H1 (cell line): ENCODE measurements around the gene RAB11FIP3. TPM values are rescaled to one million over a fixed set of nuclear protein-coding genes. Genes with fewer than 3 reads are reported as not detected.

Source experiments
- ASH2L ChIP-seq: fragments of 200-600, 300-600 bp; sonication (generic); IDR thresholded peaks from one replicate; pipeline ENCODE4 v1.7.1; 2017; ENCODE audit warnings: low read length
- JUND ChIP-seq: IDR thresholded peaks from 2 replicates; pipeline ENCODE4 v1.6.1; 2011; ENCODE audit warnings: mild to moderate bottlenecking, improper control_type of control experiment, low read length
- polyA plus RNA-seq, 7 experiments: library from polyadenylated mRNA; depleted of rRNA in 3 of 7; stranded (reverse) in 5 of 7; unstranded in 2 of 7; fragments of >200 nt in 5 of 7; fragments of 200-250 nt in 2 of 7; gene quantifications; 1 replicate in 5 of 7; 2 replicates in 1 of 7; 4 replicates in 1 of 7; pipeline versions ENCODE4 v1.2.1 to v1.2.3, GENCODE V29; 2011 to 2013; ENCODE audit warnings: missing spikeins in 2 of 7, mixed read lengths in 2 of 7
- total RNA-seq: library from RNA; stranded (reverse); fragmentation: NEBNext Ultra II Directional; extraction: Animal tissue kit (Norgen Biotek cat#: 25700); gene quantifications from 2 replicates; pipeline ENCODE4 v1.2.1, GENCODE V29; 2021

The RAB11FIP3 gene
- total and polyA plus RNA-seq, 2 of the 8 experiments (the other 6 are each of a cell fraction or from before 2014, with no cell fraction given), result 9.3 to 35.2 TPM

DNA sequence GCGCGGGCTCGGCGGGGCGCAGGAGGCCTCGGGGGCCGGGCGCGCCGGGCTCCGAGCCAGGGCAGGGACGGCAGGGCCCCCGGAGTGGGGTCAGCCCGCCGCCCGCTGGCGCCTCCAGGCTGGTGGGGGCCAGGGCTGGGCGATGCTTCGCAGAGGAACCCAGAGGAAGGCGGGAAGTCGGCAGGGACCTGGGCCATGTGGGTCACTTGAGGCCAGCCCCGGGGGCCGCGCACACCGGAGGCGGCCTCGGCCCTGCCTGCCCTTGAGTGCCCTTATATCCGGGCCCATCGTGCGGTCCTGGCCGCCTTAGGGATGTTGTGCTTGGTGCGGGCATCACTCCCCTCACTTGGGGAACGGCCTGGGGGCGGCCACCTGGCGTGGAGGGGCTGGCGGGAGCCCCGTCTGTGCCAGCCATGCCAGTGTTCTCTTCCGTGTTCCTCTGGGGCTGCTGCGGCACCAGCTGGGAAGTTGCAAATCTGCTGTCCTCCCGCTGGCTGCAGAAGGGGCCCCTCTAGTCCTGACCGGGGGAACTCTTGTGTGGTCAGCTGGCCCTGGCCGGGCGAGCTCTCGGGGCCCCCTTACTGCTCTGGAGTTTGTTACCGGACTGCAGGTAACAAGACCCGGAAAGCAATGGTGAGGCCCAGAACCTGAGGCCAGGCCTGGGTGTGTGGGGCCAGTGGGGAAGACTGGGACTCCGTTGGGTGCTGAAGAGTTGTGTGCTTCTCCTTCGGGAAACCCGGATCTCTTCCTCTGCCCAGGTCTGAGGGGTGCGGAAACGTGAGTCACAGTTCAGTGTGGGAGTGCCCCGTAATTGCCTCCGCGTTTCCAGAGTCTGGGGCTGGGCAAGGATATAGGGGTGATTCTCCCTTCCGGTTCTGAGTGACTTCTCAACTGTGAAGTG lies 102.9 kb downstream of the RAB11FIP3 start (continued):
- no peak for TF ChIP-seq JUND
- no peak for TF ChIP-seq ASH2L
